Transverse colon (tissue), 4 donors: ENCODE data around the gene RPL5. TPM values are rescaled to one million over a fixed set of nuclear protein-coding genes. Genes with fewer than 3 reads are reported as not detected.

Experiments
- DNase-seq: peaks from one replicate; pipeline ENCODE4 v3.0.0-alpha.2; 2019
- H3K27ac ChIP-seq, 4 donors: fragments of 200-600 bp; sonication (generic); 2 replicates each; pipeline ENCODE4 v1.5.1; 2016 to 2018; ENCODE audit warnings: inconsistent platforms in 4 of 4
- H3K27me3 ChIP-seq: fragments of 200-600 bp; sonication (generic); 2 replicates; pipeline ENCODE4 v1.5.1; 2017; ENCODE audit warnings: inconsistent platforms
- H3K36me3 ChIP-seq, 4 donors: fragments of 200-600 bp; sonication (generic); 2 replicates each; pipeline ENCODE4 v1.5.1; 2017 to 2019; ENCODE audit warnings: inconsistent platforms in 4 of 4
- H3K4me1 ChIP-seq, 4 donors: fragments of 200-600 bp; sonication (generic); 2 replicates each; pipeline ENCODE4 v1.5.1; 2017 to 2020; ENCODE audit warnings: inconsistent platforms in 4 of 4
- H3K4me3 ChIP-seq, 4 donors: fragments of 200-600 bp; sonication (generic); 1 replicate in 1 of 4; 2 replicates in 3 of 4; pipeline versions ENCODE4 v1.5.1 to v1.6.1; 2017 to 2019; ENCODE audit warnings: inconsistent platforms in 4 of 4
- H3K9me3 ChIP-seq, 2 donors: fragments of 200-600 bp; sonication (generic); 2 replicates each; pipeline ENCODE4 v1.5.1; 2017 to 2019; ENCODE audit warnings: inconsistent platforms in 2 of 2
- POLR2A ChIP-seq: fragments of 450-650 bp; IDR thresholded peaks from one replicate; pipeline ENCODE4 v1.6.1; 2016; ENCODE audit warnings: antibody characterized with exemption, mild to moderate bottlenecking, moderate library complexity
- WGBS, 2 donors: methylation state at CpG; one replicate each; pipeline ENCODE4 v1.1.5; 2018; ENCODE audit warnings: low coverage in 1 of 2; 5-methylcytosine and 5-hydroxymethylcytosine counted together
- in situ Hi-C, 4 donors: fragments of 200-750 bp; cut with MboI; loops; one replicate each; pipeline versions ENCODE4 v1.15.0 to v1.15.1; 2017; ENCODE audit warnings: low sequenced_read_pairs in 3 of 4, low pct_ligation_motif_present in 1 of 4, low pct_unique_long_range_greater_than_20kb in 1 of 4
- intact Hi-C: fragments of 100-400 bp; cut with DNase I; formaldehyde crosslinking; loops from one replicate; pipeline ENCODE4 v1.15.1; 2023; ENCODE audit warnings: low total_unique reads
- small RNA-seq, 4 donors: library from RNA; depleted of rRNA; stranded (forward); fragments of <200 nt; gene quantifications; one replicate each; pipeline ENCODE3, GENCODE V24; 2016
- total RNA-seq, 4 donors: library from RNA; depleted of rRNA; stranded (reverse); fragments of >200 nt; gene quantifications; one replicate each; pipeline ENCODE4 v1.1.0, GENCODE V29; 2016
- TF ChIP-seq, protein P1 (sequence below), 5 experiments: fragments of 200-600 bp in 3 of 5; fragments of 450-650 bp in 2 of 5; sonication (generic) in 3 of 5; IDR thresholded peaks; 1 replicate in 2 of 5; 2 replicates in 3 of 5; pipeline ENCODE4 v1.5.1; 2016 to 2017; ENCODE audit warnings: antibody characterized with exemption in 5 of 5, inconsistent platforms in 3 of 5, mild to moderate bottlenecking in 2 of 5, moderate library complexity in 1 of 5

Gene RPL5
- total RNA-seq, 4 donors from 2014 or later: 360 to 1,369 (median 1,157) TPM

GRCh38 chr1:92886886-92887419 lies 55.1 kb downstream of the RPL5 start:
- Histone ChIP-seq H3K9me3 (no peaks in the 10 kb centered on the region), H3K27ac (no peak overlapping the region), H3K4me1 (peaks cover 0 to 15% (median 3%) of the 10 kb centered on the region in 4 donors), H3K36me3 (no peaks in the 10 kb centered on the region), H3K27me3 (no peaks in the 10 kb centered on the region), H3K4me3 (no peak overlapping the region)
- in situ Hi-C loops: no loop called here
- intact Hi-C loops: no loop called here
- no peak for DNase-seq
- TF ChIP-seq, protein P1, sequence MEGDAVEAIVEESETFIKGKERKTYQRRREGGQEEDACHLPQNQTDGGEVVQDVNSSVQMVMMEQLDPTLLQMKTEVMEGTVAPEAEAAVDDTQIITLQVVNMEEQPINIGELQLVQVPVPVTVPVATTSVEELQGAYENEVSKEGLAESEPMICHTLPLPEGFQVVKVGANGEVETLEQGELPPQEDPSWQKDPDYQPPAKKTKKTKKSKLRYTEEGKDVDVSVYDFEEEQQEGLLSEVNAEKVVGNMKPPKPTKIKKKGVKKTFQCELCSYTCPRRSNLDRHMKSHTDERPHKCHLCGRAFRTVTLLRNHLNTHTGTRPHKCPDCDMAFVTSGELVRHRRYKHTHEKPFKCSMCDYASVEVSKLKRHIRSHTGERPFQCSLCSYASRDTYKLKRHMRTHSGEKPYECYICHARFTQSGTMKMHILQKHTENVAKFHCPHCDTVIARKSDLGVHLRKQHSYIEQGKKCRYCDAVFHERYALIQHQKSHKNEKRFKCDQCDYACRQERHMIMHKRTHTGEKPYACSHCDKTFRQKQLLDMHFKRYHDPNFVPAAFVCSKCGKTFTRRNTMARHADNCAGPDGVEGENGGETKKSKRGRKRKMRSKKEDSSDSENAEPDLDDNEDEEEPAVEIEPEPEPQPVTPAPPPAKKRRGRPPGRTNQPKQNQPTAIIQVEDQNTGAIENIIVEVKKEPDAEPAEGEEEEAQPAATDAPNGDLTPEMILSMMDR (IDR thresholded peaks at IDR 0.05): no peak
- WGBS, 2 donors: 73% methylated on average over 2 of the region's 2 CpGs; no CpG with 5 or more reads in 1 of the 2 donors

GRCh38 chr1:92887465-92887864 lies 55.6 kb downstream of the RPL5 start:
- Histone ChIP-seq H3K36me3 (no peaks in the 10 kb centered on the region), H3K4me1 (peaks cover 0 to 15% (median 3%) of the 10 kb centered on the region in 4 donors), H3K27ac (no peak overlapping the region), H3K9me3 (no peaks in the 10 kb centered on the region), H3K4me3 (no peak overlapping the region), H3K27me3 (no peaks in the 10 kb centered on the region)
- DNase-seq: no peak
- no peak for TF ChIP-seq POLR2A
- intact Hi-C loops: no loop called here
- 90 to 100% methylated on average over 2 of the region's 2 CpGs for WGBS, 2 donors
- in situ Hi-C loops: no loop called here

Small RNA genes lying within 50 kb of the gene (small RNA-seq; reads per million reads assigned to genes)
- gene RF00432 (0 reads per million in 4 donors), gene SNORA66 (14.6 to 21.5 (median 19.0) reads per million in 4 donors), gene SNORD21 (0 reads per million in 4 donors)

Other genes starting within 250 kb of the RPL5 start
- gene EVI5, start 46.9 kb upstream of the RPL5 start, total RNA-seq: 10 to 100 TPM; 10.5 to 57.6 (median 15.3) TPM
- 10 to 100 TPM in 2 of 4 donors, 1 to 10 TPM in 2; 6.0 to 17.9 (median 11.2) TPM for gene DIPK1A, start 129.4 kb downstream of the RPL5 start, total RNA-seq
- 10 to 100 TPM in 3 of 4 donors, 1 to 10 TPM in 1; 9.0 to 33.3 (median 22.4) TPM for gene MTF2, start 247.2 kb downstream of the RPL5 start, total RNA-seq